AG04450 (cell line): ENCODE measurements around the gene TPSG1. TPM values are rescaled to one million over a fixed set of nuclear protein-coding genes. Genes with fewer than 3 reads are reported as not detected.

Experiments
- CTCF ChIA-PET: fragments of 300-600, 350-600 bp; formaldehyde crosslinking; extraction: SDS; loops from one replicate; lab custom pipeline; 2022; ENCODE audit warnings: antibody characterized with exemption, inconsistent platforms; lab: Charles Lee
- POLR2A ChIA-PET: fragments of 350-600 bp; formaldehyde crosslinking; extraction: SDS; loops from one replicate; lab custom pipeline; 2021; ENCODE audit warnings: antibody characterized with exemption, inconsistent platforms; lab: Yijun Ruan, JAX
- DNase-seq: peaks from one replicate; pipeline ENCODE4 v3.0.0-alpha.2; 2011; ENCODE audit warnings: low read depth, low spot score
- H3K27ac ChIP-seq: one replicate; pipeline ENCODE4 v1.5.1; 2012; ENCODE audit warnings: low read depth, low read length, control low read depth
- H3K27me3 ChIP-seq: one replicate; pipeline ENCODE4 v1.6.0; 2012; ENCODE audit warnings: low read length; ENCODE audit not compliant: control insufficient read depth, insufficient read depth
- H3K4me3 ChIP-seq: 2 replicates; pipeline ENCODE4 v1.5.1; 2011; ENCODE audit warnings: mild to moderate bottlenecking, low read depth, low read length, control low read depth
- H3K9me3 ChIP-seq: 2 replicates; pipeline ENCODE4 v1.5.1; 2012; ENCODE audit warnings: low read length; ENCODE audit not compliant: control insufficient read depth, insufficient read depth
- CTCF ChIP-seq: IDR thresholded peaks from 2 replicates; pipeline ENCODE4 v1.5.1; 2011; ENCODE audit warnings: low read depth, low read length, control low read depth, inconsistent platforms
- polyA plus RNA-seq: library from polyadenylated mRNA; depleted of rRNA; stranded (reverse); fragments of >200 nt; gene quantifications from 2 replicates; pipeline ENCODE4 v1.2.3, GENCODE V29; 2011

TPSG1 gene
- polyA plus RNA-seq, 1 experiment, result not detected

- ChIA-PET CTCF (no interaction called here), POLR2A (no interaction called here)
- TF ChIP-seq CTCF, result no peak
- H3K27ac ChIP-seq, result no peak overlapping the region
- peaks cover 3% of the 10 kb centered on the region; the same call in 1 of the 2 replicates for H3K9me3 ChIP-seq
- H3K27me3 ChIP-seq, result no peaks in the 10 kb centered on the region
- DNase-seq, result no peak
- no peak overlapping the region for H3K4me3 ChIP-seq
Measured at GRCh38 chr16:1178295-1178910, 46.7 kb downstream of the TPSG1 start.

GRCh38 chr16:1177750-1178149 is 47.3 kb downstream of the TPSG1 start:
- H3K27me3 ChIP-seq, result no peaks in the 10 kb centered on the region
- CTCF ChIA-PET, result no interaction called here
- TF ChIP-seq CTCF, result no peak

GRCh38 chr16:1177053-1177452 is 48.0 kb downstream of the TPSG1 start:
- POLR2A ChIA-PET, result no interaction called here
- Histone ChIP-seq H3K4me3 (no peak overlapping the region), H3K27me3 (no peaks in the 10 kb centered on the region), H3K9me3 (peaks cover 3% of the 10 kb centered on the region; the same call in 1 of the 2 replicates), H3K27ac (no peak overlapping the region)
- no peak for DNase-seq
- CTCF ChIA-PET, result no interaction called here
- no peak for TF ChIP-seq CTCF

More at GRCh38 chr16:1177750-1178149, 47.3 kb downstream of the TPSG1 start:
- Histone ChIP-seq H3K27ac (no peak overlapping the region), H3K4me3 (no peak overlapping the region), H3K9me3 (peaks cover 3% of the 10 kb centered on the region; the same call in 1 of the 2 replicates)
- no peak for DNase-seq
- POLR2A ChIA-PET, result no interaction called here

- Histone ChIP-seq H3K27me3 (no peaks in the 10 kb centered on the region), H3K9me3 (peaks cover 3% of the 10 kb centered on the region; the same call in 1 of the 2 replicates), H3K27ac (no peak overlapping the region), H3K4me3 (no peak overlapping the region)
- no peak for TF ChIP-seq CTCF
- ChIA-PET CTCF (no interaction called here), POLR2A (no interaction called here)
- no peak for DNase-seq
Measured at GRCh38 chr16:1176280-1176897, 48.7 kb downstream of the TPSG1 start.

GRCh38 chr16:1175566-1176279 is 49.3 kb downstream of the TPSG1 start:
- POLR2A ChIA-PET, result no interaction called here
- DNase-seq, result peak; percentile 7
- TF ChIP-seq CTCF, result no peak
- CTCF ChIA-PET, result no interaction called here
- Histone ChIP-seq H3K4me3 (no peak overlapping the region), H3K27me3 (no peaks in the 10 kb centered on the region), H3K27ac (no peak overlapping the region), H3K9me3 (peaks cover 2% of the 10 kb centered on the region; the same call in 1 of the 2 replicates)
